ENCODE measurements around the gene FOXQ1. TPM values are rescaled to one million over a fixed set of nuclear protein-coding genes. Genes with fewer than 3 reads are reported as not detected.
A peak's percentile ranks its signal among the peaks of the same experiment; 100 is the strongest.

The FOXQ1 gene, protein sequence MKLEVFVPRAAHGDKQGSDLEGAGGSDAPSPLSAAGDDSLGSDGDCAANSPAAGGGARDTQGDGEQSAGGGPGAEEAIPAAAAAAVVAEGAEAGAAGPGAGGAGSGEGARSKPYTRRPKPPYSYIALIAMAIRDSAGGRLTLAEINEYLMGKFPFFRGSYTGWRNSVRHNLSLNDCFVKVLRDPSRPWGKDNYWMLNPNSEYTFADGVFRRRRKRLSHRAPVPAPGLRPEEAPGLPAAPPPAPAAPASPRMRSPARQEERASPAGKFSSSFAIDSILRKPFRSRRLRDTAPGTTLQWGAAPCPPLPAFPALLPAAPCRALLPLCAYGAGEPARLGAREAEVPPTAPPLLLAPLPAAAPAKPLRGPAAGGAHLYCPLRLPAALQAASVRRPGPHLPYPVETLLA
- total RNA-seq (2021; ENCODE audit: unreplicated experiment), result 11.7 TPM
- 8.6 TPM for polyA plus RNA-seq (2012; ENCODE audit: insufficient read length)
- Bru-seq, nascent RNA, result percentile 64 among the genes with signal in this experiment
- BruChase-seq, experiment 1, labeled RNA remaining after a 2-hour chase, result percentile 85 among the genes with signal in this experiment
- percentile 55 among the genes with signal in this experiment for BruChase-seq, experiment 2, labeled RNA remaining after a 6-hour chase
- long read RNA-seq, transcript FOXQ1-201 (1 exons, 2,309 nt), result major isoform, 39 of 39 reads
- long read RNA-seq, partial matches to known transcripts, result 0 of 39 reads
- long read RNA-seq, other reads (novel, unspliced or antisense), result 0 of 39 reads

DNA sequence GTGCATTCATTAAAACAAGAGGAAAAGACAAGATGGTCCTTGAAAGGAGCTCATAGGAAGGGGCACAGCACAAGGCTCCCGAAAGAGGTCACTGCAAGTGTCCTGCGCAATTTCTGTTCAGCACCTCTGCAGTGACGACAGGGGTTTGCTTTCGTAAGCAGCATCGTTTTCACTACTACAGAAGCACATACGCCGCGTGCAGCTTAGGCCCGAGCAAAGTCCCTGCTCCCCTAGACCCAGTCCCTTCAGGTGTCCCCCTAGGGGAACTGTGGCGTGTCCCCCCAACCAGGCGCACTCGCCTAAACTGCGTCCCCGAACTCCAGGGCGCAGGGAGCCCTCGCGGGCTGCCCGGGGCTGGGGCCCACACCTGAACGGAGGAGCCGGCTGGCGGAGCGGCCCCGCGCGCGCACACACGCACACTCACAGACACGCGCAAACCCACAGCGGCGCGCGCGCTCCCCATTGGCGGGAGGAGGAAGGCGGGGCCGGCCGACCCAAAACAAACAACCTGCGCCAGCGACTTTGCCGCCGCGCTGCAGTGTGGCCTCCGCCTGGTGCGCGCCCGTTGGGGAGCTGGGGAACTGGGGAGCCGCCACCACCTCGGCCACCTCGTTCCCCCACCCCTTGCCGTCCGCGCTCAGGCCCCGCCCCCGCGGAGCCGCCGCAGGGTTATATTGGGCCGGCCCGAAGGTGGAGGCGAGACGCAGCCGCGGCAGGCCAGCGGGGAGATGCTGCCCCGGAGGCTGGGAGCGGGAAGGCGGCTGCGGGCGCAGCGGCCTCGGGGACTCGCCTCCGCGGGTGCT, at the start of gene FOXQ1:
Gene FOXQ1, plus strand, starts transcription at position 699 of the 803 bp plus-strand sequence. CDS start 607 bp downstream, outside the sequence.
- peak; percentile 75 for ATAC-seq
- no peak for DNase-seq (ENCODE audit: low read depth, low spot score)
- intact Hi-C loops (cut with micrococcal nuclease; ENCODE audit: unreplicated experiment) (loop anchor here (5.0 kb wide), 1 partner anchor 76 kb away; the partner anchor contains the start of gene FOXF2), in situ Hi-C loops (cut with HindIII; ENCODE audit: low pct_unique_long_range_greater_than_20kb, low sequenced_read_pairs) (no loop called here)
- no peaks in the 10 kb centered on the region for H3K27me3 ChIP-seq (ENCODE audit: control insufficient read depth, insufficient read depth, low read length)
- peak within 1 kb of the TSS; percentile 56 to 81 for H3K4me3 ChIP-seq (ENCODE audit: low read depth in 2 of 2, low read length in 2 of 2)
- ChIA-PET POLR2A (no interaction called here), CTCF (interaction anchor here (0.6 kb wide), 1 partner anchor 511 kb away, joined by 5 read pairs; no protein-coding TSS in a partner anchor)
- H3K9me3 ChIP-seq (ENCODE audit: control insufficient read depth, insufficient read depth, low read depth, low read length), result no peaks in the 10 kb centered on the region
- H3K4me1 ChIP-seq (ENCODE audit: control insufficient read depth, insufficient read depth, low read length), result peaks cover 24% of the 10 kb centered on the region
- H3K27ac ChIP-seq (ENCODE audit: low read length), result peak within 1 kb of the TSS; percentile 66; the same call in 1 of the 2 replicates
- BruUV-seq (replicated peaks), result no TSS peak
- TF ChIP-seq POLR2AphosphoS5 (IDR thresholded peaks at IDR 0.05; ENCODE audit: low read depth, low read length) (peak; percentile 89), TCF7L2 (IDR thresholded peaks at IDR 0.05; ENCODE audit: low read depth, low read length) (no peak), SIN3A (IDR thresholded peaks at IDR 0.05; ENCODE audit: borderline replicate concordance, insufficient read depth, low read depth, low read length) (peak; percentile 36; the same call in 1 of the 2 replicates)
- TF ChIP-seq, protein P1, sequence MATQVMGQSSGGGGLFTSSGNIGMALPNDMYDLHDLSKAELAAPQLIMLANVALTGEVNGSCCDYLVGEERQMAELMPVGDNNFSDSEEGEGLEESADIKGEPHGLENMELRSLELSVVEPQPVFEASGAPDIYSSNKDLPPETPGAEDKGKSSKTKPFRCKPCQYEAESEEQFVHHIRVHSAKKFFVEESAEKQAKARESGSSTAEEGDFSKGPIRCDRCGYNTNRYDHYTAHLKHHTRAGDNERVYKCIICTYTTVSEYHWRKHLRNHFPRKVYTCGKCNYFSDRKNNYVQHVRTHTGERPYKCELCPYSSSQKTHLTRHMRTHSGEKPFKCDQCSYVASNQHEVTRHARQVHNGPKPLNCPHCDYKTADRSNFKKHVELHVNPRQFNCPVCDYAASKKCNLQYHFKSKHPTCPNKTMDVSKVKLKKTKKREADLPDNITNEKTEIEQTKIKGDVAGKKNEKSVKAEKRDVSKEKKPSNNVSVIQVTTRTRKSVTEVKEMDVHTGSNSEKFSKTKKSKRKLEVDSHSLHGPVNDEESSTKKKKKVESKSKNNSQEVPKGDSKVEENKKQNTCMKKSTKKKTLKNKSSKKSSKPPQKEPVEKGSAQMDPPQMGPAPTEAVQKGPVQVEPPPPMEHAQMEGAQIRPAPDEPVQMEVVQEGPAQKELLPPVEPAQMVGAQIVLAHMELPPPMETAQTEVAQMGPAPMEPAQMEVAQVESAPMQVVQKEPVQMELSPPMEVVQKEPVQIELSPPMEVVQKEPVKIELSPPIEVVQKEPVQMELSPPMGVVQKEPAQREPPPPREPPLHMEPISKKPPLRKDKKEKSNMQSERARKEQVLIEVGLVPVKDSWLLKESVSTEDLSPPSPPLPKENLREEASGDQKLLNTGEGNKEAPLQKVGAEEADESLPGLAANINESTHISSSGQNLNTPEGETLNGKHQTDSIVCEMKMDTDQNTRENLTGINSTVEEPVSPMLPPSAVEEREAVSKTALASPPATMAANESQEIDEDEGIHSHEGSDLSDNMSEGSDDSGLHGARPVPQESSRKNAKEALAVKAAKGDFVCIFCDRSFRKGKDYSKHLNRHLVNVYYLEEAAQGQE (IDR thresholded peaks at IDR 0.05; ENCODE audit: insufficient read depth in 1 of 2, low read depth in 2 of 2, low read length in 1 of 2), result no peak
- TF ChIP-seq, protein P2, sequence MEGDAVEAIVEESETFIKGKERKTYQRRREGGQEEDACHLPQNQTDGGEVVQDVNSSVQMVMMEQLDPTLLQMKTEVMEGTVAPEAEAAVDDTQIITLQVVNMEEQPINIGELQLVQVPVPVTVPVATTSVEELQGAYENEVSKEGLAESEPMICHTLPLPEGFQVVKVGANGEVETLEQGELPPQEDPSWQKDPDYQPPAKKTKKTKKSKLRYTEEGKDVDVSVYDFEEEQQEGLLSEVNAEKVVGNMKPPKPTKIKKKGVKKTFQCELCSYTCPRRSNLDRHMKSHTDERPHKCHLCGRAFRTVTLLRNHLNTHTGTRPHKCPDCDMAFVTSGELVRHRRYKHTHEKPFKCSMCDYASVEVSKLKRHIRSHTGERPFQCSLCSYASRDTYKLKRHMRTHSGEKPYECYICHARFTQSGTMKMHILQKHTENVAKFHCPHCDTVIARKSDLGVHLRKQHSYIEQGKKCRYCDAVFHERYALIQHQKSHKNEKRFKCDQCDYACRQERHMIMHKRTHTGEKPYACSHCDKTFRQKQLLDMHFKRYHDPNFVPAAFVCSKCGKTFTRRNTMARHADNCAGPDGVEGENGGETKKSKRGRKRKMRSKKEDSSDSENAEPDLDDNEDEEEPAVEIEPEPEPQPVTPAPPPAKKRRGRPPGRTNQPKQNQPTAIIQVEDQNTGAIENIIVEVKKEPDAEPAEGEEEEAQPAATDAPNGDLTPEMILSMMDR (IDR thresholded peaks at IDR 0.05), result peak; percentile 22; the same call in 1 of the 2 replicates
- no peaks in the 10 kb centered on the region for H3K36me3 ChIP-seq (ENCODE audit: control insufficient read depth, insufficient read depth, low read length)

DNA sequence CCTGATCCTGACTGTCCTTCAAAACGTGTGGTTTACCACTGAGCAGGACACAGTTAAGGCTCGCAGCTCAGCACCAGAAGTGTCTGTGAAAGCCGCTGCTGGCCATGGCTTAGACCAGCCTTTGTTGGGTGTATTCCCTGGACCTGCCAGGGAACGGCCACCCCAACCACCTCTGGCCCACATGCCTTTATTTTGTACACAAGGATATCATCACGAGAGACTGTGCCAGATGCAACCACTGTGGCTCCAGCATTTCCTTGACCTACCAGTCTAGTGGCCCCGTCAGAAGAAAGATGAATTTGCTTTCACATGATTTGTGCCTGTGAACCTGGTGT, 49.2 kb upstream of the FOXQ1 start:
- CTCF ChIA-PET, result no interaction called here
- no TSS peak for BruUV-seq (replicated peaks)
- POLR2A ChIA-PET, result no interaction called here
- intact Hi-C loops (cut with micrococcal nuclease; ENCODE audit: unreplicated experiment) (no loop called here), in situ Hi-C loops (cut with HindIII; ENCODE audit: low pct_unique_long_range_greater_than_20kb, low sequenced_read_pairs) (no loop called here)
- TF ChIP-seq, protein P1 (IDR thresholded peaks at IDR 0.05; ENCODE audit: insufficient read depth in 1 of 2, low read depth in 2 of 2, low read length in 1 of 2), result no peak
- TF ChIP-seq SIN3A (IDR thresholded peaks at IDR 0.05; ENCODE audit: borderline replicate concordance, insufficient read depth, low read depth, low read length) (no peak), TCF7L2 (IDR thresholded peaks at IDR 0.05; ENCODE audit: low read depth, low read length) (no peak), POLR2AphosphoS5 (IDR thresholded peaks at IDR 0.05; ENCODE audit: low read depth, low read length) (no peak)
- TF ChIP-seq, protein P2 (IDR thresholded peaks at IDR 0.05), result no peak
- H3K9me3 ChIP-seq (ENCODE audit: control insufficient read depth, insufficient read depth, low read depth, low read length), result no peaks in the 10 kb centered on the region
- peaks cover 3% of the 10 kb centered on the region for H3K4me1 ChIP-seq (ENCODE audit: control insufficient read depth, insufficient read depth, low read length)
- H3K36me3 ChIP-seq (ENCODE audit: control insufficient read depth, insufficient read depth, low read length), result no peaks in the 10 kb centered on the region
- no peak overlapping the region for H3K4me3 ChIP-seq (ENCODE audit: low read depth in 2 of 2, low read length in 2 of 2)
- ATAC-seq (no peak), DNase-seq (ENCODE audit: low read depth, low spot score) (no peak)
- H3K27ac ChIP-seq (ENCODE audit: low read length), result no peak overlapping the region
- no peaks in the 10 kb centered on the region for H3K27me3 ChIP-seq (ENCODE audit: control insufficient read depth, insufficient read depth, low read length)

Measured in Panc1 (cell line).